ACC112 (cell line): ENCODE results near the gene FAM185A.
A peak's percentile ranks its signal among the peaks of the same experiment; 100 is the strongest.
"Not testable (repeated sequence)": the region's sequence is repeated elsewhere in the genome, so short reads cannot be mapped to it uniquely, and the experiment has no call there.

Experiments
- H2AFZ ChIP-seq: fragments of 200-600 bp; sonication (generic); one replicate; pipeline ENCODE4 v1.6.0; 2017; ENCODE audit warnings: antibody characterized with exemption, low read length; ENCODE audit not compliant: unreplicated experiment
- H3K27ac ChIP-seq: fragments of 200-600 bp; sonication (generic); 2 replicates; pipeline ENCODE4 v1.5.1; 2014; ENCODE audit warnings: low read depth, mild to moderate bottlenecking, antibody characterized with exemption, low read length, moderate library complexity
- H3K27me3 ChIP-seq: fragments of 200-600 bp; sonication (generic); 2 replicates; pipeline ENCODE4 v1.6.1; 2014; ENCODE audit warnings: mild to moderate bottlenecking, antibody characterized with exemption, low read length, moderate library complexity, mixed read lengths; ENCODE audit not compliant: insufficient read depth
- H3K36me3 ChIP-seq: fragments of 200-600 bp; sonication (generic); 2 replicates; pipeline ENCODE4 v1.6.1; 2016; ENCODE audit warnings: mild to moderate bottlenecking, antibody characterized with exemption, low read length, moderate library complexity, mixed read lengths; ENCODE audit not compliant: insufficient read depth
- H3K4me1 ChIP-seq: fragments of 200-600 bp; sonication (generic); one replicate; pipeline ENCODE4 v1.6.1; 2016; ENCODE audit warnings: low read length, mixed read lengths; ENCODE audit not compliant: insufficient read depth, unreplicated experiment, control insufficient read depth
- H3K4me3 ChIP-seq: fragments of 200-600 bp; sonication (generic); 2 replicates; pipeline ENCODE4 v1.5.1; 2014; ENCODE audit warnings: mild to moderate bottlenecking, low read depth, low read length
- H3K79me2 ChIP-seq: fragments of 200-600 bp; sonication (generic); one replicate; pipeline ENCODE4 v1.6.0; 2016; ENCODE audit warnings: low read length; ENCODE audit not compliant: control insufficient read depth, unreplicated experiment, insufficient read depth

Gene FAM185A

GRCh38 chr7:102748605-102749444 is at the start of gene FAM185A:
Gene FAM185A, plus strand, starts transcription at chr7:102748999. Its CDS starts 209 bp downstream, at chr7:102749208.
- H2AFZ ChIP-seq: peak within 1 kb of the TSS; percentile 64

DNA sequence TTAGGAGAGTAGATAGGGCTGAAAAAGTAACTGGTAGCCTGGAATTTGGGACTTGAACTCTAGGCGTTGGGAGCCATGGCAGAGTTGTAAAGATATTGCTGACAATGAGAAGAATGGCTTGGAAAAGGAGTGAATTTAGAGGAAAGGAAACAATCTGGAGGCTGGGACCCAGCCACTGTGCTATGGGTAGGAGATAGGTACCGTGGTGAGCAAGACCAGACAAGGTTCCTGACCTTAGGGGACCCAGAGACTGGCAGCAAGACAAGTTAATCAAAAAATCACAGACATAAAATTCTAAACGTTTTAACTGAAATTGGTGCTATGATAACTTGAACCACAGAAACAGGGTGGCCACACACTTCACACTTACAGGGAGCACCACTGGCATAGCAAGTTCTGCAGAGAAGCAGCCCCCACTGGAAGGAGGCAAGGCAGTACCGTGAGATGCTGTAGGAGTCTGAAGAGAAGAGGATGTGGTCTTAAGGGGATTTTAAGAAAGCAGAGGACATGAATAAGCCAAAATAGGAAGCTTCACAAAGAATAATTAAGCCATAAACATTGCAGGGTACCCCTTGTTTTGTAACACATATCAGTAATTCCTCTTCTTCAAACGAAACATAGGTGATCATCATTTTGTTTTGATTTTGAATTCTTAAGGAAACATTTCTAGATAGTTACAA is 35.6 kb upstream of the FAM185A start:
- H3K4me1 ChIP-seq: peaks cover 12% of the 10 kb centered on the region
- H3K79me2 ChIP-seq, H3K27me3 ChIP-seq, H3K36me3 ChIP-seq, H3K4me3 ChIP-seq: not testable (repeated sequence)
- H2AFZ ChIP-seq: peak overlapping the region; percentile 22
- peak overlapping the region; percentile 9; the same call in 1 of the 2 replicates for H3K27ac ChIP-seq

More at GRCh38 chr7:102748605-102749444, at the start of gene FAM185A:
- not testable (repeated sequence) for H3K36me3 ChIP-seq, H3K27me3 ChIP-seq, H3K79me2 ChIP-seq, H3K4me1 ChIP-seq, H3K27ac ChIP-seq
- peak within 1 kb of the TSS; percentile 84 for H3K4me3 ChIP-seq

GRCh38 chr7:102713691-102714080 is 35.1 kb upstream of the FAM185A start:
- Histone ChIP-seq H2AFZ (peak overlapping the region; percentile 22), H3K4me1 (peaks cover 15% of the 10 kb centered on the region), H3K27ac (peak overlapping the region; percentile 9; the same call in 1 of the 2 replicates)
- H3K4me3 ChIP-seq, H3K36me3 ChIP-seq, H3K79me2 ChIP-seq, H3K27me3 ChIP-seq: not testable (repeated sequence)

- peaks cover 15% of the 10 kb centered on the region for H3K4me1 ChIP-seq
- H3K36me3 ChIP-seq, H2AFZ ChIP-seq, H3K4me3 ChIP-seq, H3K27ac ChIP-seq, H3K27me3 ChIP-seq, H3K79me2 ChIP-seq: not testable (repeated sequence)
Measured at GRCh38 chr7:102714774-102715522, 33.9 kb upstream of the FAM185A start.

GRCh38 chr7:102715718-102716117 is 33.1 kb upstream of the FAM185A start:
- not testable (repeated sequence) for H3K4me3 ChIP-seq, H2AFZ ChIP-seq, H3K27ac ChIP-seq, H3K36me3 ChIP-seq, H3K79me2 ChIP-seq, H3K27me3 ChIP-seq
- H3K4me1 ChIP-seq: peaks cover 15% of the 10 kb centered on the region

DNA sequence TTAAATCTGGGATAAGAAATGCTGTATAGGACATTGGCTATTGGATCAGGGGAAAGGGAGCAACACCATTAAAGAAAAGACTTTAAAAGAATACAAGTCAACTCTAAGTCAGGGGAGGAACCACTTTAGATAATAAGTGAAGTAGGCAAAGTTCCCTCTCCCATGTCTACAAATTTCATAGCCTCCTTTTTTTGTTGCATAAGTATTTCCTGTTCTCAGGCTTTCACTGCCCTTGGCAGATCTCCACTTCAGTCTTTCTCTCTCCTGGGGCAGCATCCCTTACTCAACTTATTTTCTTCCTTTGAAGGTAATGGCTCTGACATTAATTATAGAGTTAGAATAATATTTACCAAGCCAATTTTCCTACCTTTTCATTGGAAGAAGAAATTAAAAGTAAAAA is 30.3 kb upstream of the FAM185A start:
- not testable (repeated sequence) for H3K27me3 ChIP-seq, H2AFZ ChIP-seq, H3K4me3 ChIP-seq, H3K79me2 ChIP-seq, H3K36me3 ChIP-seq, H3K27ac ChIP-seq
- peaks cover 10% of the 10 kb centered on the region for H3K4me1 ChIP-seq

GRCh38 chr7:102726170-102726569 is 22.6 kb upstream of the FAM185A start:
- not testable (repeated sequence) for H3K36me3 ChIP-seq, H3K27me3 ChIP-seq, H3K4me3 ChIP-seq, H3K4me1 ChIP-seq, H3K79me2 ChIP-seq, H3K27ac ChIP-seq, H2AFZ ChIP-seq

DNA sequence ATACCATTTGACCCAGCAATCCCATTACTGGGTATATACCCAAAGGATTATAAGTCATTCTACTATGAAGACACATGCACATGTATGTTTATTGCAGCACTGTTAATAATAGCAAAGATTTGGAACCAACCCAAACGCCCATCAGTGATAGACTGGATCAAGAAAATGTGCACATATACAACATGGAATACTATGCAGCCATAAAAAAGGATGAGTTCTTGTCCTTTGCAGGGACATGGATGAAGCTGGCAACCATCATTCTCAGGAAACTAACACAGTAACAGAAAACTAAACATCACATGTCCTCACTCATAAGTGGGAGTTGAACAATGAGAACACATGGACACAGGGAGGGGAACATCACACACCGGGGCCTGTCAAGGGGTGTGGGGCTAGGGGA is 19.1 kb upstream of the FAM185A start:
- H3K27ac ChIP-seq, H3K27me3 ChIP-seq, H2AFZ ChIP-seq: not testable (repeated sequence)

GRCh38 chr7:102730431-102730830 is 18.4 kb upstream of the FAM185A start:
- not testable (repeated sequence) for H3K4me1 ChIP-seq, H3K27ac ChIP-seq, H3K4me3 ChIP-seq, H3K27me3 ChIP-seq, H3K79me2 ChIP-seq, H2AFZ ChIP-seq, H3K36me3 ChIP-seq

More for the DNA sequence above, 19.1 kb upstream of the FAM185A start:
- H3K36me3 ChIP-seq, H3K4me1 ChIP-seq, H3K4me3 ChIP-seq, H3K79me2 ChIP-seq: not testable (repeated sequence)

DNA sequence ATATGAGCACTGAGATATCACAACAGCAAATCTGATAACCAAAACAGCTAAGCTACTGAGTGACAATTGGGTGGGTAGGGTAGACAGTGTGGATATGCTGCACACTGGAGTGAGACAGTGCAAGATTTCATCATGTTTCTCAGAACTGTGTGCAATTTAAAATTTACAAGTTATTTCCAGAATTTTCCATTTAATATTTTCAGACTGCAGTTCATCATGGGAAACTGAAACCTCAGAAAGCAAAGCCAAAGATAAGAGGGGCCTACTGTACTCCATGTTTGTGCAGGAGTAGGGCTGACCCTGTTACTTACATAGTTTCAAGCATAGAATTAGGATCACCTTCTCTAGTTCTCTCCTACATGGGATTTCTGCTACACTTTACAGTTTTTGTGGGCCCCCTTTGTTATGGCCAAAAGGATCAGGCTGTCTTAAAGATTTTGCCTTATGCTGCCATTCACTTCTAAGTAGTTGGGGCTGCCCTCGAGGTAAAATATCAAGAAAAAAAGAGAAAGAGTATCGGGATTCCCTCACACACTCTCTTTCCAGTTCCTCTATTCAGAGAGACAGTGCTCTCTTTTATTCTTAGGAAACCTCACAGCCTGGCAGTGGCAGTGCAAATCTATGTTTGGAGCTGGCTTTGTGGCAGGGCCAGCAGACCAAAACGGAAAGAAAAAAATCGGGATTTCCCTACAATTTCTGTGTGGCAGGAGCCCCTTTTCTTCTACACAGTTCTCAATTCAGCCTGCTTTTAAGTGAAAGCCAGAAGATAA is 6.6 kb upstream of the FAM185A start:
- H3K27ac ChIP-seq, H3K4me1 ChIP-seq, H3K27me3 ChIP-seq, H3K36me3 ChIP-seq, H3K79me2 ChIP-seq: not testable (repeated sequence)
- peak overlapping the region; percentile 82 for H2AFZ ChIP-seq
- peak overlapping the region; percentile 54 for H3K4me3 ChIP-seq
